ENCODE measurements around the gene MIER3.

MIER3 gene

DNA sequence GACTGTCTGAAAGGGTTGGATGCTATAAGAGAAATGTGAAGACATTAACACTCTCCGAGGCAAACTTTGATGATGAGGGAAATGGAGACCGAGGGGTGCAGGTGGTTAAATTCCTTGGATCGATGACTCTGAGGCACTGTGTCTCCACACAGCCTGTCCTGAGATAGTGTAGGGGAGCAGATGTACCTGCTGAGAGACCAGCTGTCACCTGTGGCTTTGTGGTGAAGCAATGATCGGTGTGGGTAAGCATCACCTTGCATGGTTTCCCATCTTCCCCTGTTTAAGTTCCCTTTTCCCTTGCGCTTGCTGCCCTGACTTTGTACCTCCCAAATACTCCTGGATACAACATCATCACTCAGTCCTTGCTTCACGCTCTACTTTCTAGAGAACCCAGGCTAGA, 9.8 kb upstream of the MIER3 start:
- DNase-seq (ENCODE audit: low spot score) = no peak

DNA sequence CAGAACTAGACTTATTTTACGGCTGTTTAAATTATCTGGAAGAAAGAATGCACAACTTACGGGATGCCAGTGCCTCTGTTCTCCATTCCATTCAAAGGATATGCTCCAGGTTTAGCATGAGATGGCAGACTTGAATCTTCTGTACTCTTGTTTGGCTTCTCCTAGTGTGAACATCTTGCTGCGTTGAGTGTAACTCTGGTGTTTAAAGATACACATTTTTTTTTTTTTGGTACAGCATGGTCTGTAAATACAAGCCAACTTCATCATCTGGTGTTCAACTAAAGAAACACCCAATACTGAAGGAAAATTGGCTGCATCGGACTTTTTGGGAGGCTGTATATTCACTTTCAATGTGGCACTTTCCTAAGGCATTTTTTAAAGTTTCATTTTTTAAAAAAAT, 7.4 kb upstream of the MIER3 start:
- no peak for DNase-seq (ENCODE audit: low spot score)

DNA sequence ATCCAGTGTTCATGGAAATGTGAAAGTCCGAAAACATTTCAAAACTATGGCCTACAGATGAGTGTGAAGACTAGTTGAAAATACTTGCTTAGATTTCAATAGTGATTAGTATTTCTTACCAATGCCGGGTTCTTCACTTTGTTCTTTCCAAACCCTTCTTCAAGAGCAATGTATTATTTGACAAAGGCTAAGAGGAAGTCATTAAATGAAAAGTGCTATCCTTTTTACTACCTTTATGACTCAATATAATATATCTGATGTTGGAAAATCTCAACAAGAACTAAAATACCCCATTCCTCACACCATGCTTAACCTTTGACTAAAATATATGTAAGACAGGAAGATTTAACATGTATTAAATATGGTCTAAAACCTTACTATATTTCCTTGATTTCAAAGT, 6.7 kb upstream of the MIER3 start:
- DNase-seq (ENCODE audit: low spot score) = no peak

DNA sequence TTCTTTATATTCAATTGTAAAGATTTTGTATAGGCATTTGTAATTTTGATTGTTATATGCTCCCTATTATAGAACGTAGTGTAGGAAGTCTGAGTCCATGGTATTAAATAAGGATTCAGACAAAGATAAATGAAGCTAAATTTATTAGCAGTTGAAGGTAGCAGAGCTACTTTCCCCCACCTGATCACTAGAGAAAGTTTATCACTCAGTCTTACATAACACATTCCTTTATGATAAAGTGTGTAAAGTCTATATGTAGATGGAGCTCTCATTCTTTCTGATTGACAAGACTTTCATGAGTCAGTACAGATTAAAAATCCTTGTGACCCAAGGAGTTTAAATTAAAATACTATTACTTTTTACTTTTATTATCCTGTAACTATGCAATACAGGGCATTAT, 2.3 kb upstream of the MIER3 start:
- no peak for DNase-seq (ENCODE audit: low spot score)

DNA sequence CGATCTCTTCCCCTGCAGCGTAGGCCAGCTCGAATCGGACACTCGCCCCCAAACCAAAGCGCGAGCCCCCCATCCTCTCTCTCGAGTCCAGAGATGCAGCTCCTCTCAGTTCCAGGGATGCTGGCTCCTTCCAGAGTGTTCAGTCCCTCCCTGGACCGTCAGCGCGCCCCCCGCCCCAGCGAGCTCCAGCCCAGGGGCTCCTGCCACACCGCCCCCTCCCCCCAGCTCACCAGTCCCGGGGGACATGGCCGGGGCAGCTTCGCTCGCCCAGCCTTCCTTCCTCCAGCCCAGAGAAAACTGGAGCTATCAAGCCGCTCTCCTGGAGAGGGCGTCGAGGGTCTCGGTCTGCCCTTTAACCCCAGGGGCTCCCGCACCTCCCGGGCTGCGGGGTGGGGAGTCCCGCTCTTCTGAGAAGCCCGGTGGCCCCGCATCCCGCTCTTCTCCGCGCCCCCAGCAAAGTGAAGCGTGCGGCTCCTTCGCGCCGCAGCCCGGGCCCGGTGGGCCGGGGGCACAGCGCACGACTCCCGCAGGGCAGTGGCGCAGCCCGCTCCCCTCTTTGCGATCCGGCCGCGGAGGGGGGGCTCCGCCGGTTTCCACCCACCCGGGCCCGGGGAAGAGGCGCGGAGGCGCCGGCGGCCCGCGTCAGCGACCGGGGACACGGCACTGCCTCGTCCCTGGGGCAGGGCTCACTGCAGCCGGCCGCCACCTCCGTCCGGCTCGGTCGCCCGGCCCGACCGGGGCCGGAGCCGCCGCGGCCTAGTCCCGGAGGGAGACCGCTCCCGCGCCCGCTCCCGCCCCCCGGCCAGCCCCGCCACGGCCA, 587 bp downstream of the MIER3 start:
- DNase-seq (ENCODE audit: low spot score) = peak; percentile 73

DNA sequence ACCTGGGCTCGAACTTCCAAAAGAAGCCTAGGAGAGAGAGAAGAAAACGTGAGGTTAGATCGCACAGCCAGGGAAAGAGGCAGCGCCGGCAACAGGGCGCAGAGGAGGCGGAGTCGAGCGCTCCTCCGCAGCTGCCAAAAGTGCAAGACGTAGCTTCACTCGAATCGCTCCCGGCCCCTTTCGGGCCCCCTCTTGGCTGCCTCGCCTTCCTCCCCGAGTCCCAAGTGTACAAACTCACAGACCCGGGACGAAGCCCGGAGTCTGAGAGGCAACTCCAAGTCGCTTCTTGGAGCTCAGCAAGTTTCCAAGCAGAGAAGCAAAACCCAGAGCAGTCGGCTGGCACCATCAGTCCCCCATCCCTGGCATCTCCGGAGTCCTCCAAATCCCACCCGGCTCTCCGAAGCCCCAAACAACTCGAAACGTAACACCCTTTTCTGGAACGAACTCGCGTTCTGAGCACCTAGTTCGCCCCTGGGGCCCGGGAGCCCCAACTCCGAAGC, 1.2 kb downstream of the MIER3 start:
- DNase-seq (ENCODE audit: low spot score) = peak; percentile 89

DNA sequence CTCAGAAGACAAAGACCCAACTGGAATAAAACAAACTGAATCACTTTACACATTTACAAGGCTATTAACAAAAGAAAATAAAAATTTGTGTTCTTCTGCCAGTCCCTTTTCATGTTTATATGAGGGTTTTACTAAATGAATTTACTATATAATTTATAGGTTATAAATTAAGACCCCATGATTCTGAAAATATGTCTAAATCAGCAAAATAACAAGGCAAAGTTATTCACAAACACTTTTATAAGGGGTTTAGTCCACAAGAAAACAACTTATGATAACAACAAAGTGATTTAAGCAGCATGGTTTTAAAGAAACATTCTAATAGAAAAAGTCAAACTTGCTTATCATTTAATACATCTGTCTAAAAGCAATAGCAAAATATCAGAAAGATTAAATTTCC, 4.9 kb downstream of the MIER3 start:
- DNase-seq (ENCODE audit: low spot score) = no peak

DNA sequence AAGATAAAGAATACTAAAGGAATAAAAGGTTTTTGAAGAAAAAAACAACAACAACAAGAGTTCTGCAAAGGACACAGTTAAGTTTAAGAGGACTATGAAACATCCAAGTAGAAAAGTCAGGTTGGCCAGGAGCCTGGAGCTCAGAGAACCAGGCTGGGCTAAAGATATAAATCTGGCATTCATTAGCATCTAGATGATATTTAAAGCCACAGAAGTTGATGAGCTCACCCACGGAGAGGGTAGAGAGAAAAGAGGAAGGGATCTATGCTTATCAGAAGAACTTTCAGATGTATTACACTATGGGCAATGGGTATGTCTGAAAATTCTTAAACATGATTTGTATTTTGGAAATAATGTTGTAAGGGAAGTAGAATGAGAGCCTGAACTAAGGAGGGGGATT, 9.9 kb downstream of the MIER3 start:
- peak; percentile 62 for DNase-seq (ENCODE audit: low spot score)

DNA sequence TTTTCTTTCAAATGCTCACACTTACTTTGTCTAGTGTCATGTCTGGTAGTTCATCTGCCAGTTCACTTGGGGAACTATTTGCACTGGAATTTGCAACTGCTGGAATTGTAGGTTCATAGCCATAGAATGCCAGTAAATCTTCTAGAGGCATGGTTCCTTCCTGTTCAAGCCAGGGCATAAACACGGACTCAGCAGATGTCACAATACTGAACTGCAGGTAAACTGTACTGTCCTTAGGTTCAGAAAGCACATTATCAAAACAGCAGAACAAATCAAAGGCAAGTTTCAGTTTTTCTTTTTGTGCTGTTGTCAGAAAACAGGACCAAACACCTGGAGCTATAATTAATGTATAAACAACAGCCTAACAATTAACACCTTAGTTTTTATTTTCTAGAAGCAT, 13.1 kb downstream of the MIER3 start:
- DNase-seq (ENCODE audit: low spot score) = no peak

DNA sequence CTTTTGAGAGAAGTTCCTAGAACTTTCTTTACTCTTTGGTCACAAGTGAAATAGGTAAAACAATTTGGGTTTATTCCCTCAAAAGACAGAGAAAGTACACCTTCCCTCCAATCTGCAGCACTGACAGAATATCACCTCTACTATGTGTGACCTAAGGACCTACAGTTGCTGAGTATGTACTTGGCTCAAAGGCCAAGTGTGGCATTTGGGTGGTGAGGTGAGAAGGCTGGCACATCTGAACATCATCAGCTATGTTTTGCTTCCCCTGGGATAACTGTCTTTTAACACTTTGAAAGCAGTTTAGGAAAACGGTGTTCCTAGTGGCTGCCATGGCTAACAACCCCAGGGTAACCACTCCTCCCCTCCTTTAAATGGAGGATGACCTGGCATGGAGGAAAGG, 17.6 kb downstream of the MIER3 start:
- no peak for DNase-seq (ENCODE audit: low spot score)

DNA sequence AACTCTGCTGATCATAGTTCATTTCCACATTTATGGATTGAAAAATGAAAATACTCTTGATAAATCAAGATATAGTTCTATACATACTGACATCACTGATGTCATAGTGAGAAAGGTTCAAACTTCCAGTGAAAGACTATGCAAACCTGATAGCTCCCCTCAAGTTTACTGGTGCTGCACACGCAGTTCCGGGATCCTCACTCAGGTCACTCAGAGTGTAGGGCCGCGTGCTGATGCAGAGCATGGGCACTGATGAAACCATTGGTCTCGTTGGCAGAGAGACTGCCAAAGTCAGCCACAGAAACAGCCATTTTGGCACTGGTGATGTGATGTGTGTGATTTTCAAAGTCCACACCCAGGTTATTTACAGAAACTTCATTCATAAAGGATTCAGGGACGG, 29.0 kb downstream of the MIER3 start:
- DNase-seq (ENCODE audit: low spot score) = no peak

DNA sequence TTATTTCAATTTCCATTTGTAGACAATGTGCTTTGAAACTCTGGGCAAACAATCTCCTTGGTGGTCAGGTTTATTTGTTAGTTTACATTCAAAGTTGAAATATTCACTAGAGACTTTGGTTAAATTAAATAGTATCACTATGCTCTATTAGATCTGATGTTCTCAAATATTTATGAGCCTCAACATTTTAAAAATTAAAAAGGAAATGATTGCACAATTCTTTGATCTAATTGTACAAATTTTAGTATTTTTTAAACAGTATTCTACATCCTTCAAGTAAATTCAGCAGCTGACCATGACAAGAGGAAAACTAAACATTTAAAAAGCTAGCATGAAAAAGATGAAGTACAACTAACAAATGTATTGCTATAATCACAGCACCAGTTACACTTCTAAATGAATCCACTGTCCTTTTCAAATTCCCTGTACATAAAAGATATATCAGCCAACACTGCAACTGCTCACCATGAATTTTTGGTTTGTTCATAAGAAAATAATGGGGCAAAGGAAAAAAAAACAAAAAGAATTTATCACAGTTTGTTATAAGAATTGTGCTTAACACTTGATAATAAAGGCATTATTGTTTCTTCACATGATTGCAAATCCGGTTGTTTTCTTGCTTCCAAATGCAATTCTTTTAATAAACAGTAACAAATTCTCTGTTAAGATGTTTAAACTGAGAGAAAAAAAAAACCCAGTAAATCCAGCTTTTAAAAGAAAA, 31.8 kb downstream of the MIER3 start:
- DNase-seq (ENCODE audit: low spot score) = no peak

DNA sequence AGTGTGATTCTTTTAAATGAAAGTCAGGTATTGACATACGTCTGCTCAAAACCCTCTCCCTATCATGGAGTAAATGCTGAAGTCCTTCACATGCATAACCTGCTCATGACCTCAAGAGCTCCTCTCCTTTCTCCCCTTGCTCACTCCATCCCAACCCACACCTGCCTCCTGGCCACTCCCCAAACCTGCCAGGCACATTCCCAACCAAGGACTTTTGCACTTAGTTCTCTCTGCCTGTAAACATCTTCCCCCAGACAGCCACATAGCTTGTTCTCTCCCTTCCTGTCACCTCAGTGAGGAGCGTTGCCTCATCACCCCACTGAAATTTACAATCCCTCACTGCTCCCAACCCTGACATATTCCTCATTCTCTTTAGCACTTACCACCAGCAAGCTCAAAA, 33.9 kb downstream of the MIER3 start:
- no peak for DNase-seq (ENCODE audit: low spot score)

DNA sequence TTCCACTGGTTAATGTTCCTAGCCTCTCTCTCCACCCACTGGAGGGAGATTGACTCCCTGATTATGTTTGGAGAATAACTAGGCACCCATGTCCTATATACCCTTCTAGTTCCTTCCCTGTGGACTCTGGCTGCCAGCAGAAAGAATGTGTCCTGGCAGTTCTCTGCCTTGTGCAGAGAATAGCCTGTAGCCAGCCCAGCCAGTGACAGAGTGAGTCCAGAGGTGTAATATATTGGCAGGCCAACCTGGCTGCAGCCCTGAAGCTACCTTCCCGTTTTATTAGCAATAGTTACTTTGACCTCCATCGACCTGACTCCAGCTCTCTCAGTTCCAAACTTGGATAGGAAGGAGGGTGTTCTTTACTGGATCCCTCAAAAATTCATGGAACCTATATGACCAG, 34.4 kb downstream of the MIER3 start:
- DNase-seq (ENCODE audit: low spot score) = no peak

DNA sequence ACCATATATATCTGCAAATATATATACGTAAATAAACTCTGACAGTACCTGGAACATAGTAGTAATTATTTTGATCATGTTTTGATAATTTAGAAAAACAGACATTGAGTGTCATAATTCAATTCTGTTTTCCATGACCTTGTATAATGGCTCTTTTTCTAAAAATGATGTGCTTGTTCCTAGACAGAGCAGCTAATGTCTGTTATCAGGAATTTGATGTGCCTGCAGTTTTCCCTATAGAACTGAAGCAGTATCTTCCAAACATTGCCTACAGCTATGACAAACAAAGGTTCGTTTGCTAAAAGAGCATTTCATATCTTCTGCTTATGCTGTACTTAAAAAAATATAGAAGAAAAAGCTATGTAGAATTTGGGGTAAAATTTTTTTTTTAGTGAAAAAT, 37.2 kb downstream of the MIER3 start:
- DNase-seq (ENCODE audit: low spot score) = no peak

DNA sequence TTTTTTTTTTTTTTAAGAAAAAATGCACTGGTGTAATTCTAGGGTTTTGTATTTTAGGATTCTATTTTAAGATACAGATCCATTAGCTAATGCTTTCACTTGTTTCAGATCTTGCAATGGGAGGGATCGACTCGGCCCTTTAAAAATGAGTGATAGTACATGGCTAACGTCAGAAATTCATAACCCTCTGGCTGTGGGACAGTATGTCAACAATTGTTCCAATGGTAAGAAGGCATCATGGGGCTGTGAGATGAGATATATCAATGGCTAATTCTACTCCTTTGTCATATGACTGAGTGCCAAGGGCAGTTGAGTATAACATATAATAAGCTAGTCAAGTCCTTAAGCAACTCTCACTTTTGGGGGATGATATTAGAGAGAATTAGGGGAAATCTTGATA, 38.2 kb downstream of the MIER3 start:
- DNase-seq (ENCODE audit: low spot score) = no peak

DNA sequence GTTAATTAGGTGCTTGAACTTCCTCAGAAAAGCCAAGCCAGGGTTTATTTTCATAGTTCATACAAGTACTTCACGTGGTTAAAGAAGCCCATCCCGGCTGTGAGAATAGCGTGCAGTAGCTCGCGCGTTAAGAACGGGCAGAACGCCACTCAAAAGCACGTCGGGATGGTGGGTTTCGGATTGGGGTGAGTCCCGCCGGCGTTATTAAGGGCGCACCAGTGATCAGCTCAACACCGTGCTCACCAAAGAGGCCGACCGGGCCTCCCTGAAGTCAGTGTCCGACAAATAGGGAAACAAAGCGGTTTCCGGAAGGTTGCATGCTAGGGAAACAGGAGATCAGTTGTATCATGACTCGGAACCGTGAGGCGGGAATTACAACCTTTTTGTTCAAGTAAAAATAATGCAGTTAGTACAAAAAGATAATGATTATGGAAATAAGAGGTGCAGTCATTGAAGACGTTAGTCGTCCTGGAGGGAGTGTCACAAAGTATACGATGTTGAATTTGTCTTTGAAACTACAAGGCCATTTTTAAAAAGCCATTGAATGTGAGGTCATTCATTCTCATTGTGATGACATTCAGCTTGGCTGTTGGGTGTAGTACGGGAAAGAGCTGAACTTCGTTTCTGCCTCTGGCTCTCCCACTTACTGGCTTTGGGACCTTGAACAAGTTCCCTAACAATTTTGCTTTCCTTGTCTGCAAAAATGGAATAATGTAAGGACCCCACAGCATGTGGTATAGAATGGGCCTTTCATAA, 41.5 kb downstream of the MIER3 start:
- peak; percentile 52 for DNase-seq (ENCODE audit: low spot score)

DNA sequence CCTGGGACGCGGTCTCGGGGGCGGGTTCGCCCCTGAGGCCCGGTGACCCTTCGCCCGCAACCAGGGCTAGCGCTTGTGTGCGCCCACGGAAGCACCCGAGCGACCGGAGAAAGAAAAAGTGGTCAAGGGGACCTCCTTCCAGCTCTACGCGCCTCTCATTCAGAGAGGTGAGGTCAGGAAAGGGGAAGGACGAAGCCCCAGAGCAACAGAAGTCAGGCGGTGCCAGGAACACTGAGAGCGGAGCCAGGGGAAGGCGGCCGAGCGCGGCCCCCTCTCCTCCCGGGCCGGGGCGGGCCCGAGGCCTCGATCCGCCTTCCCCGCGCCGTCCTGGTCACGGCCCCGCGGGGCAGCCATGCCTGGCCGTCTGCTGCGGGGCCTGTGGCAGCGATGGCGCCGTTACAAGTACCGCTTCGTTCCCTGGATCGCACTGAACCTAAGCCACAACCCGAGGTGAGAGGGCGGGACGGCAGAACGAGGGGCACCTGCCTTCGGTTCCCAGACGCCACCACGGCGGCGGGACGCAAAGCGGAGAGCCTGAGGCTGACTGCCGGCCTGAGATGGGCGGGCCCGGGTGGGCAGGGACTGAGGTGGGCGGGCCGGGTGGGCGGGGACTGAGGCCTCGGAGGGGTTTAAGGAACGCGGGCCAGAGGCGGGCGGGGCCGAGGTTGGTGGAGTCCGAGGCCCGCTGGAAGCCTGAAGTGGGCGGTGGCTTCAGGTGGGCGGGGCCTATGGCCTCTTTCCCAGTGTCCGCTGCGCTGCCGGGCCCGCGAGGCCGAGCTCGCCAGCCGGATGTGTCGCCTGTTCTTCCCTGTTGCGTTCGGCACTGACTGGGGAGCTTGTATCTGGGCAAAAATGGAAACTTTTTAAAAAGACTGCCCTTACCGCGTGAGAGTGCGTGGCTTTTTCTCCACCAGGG, 42.4 kb downstream of the MIER3 start, which contains the start of gene SETD9:
Gene SETD9 (plus strand): TSS at position 303 of the 916 bp plus-strand sequence. CDS start 50 bp downstream, at position 353.
- DNase-seq (ENCODE audit: low spot score) = peak; percentile 99

DNA sequence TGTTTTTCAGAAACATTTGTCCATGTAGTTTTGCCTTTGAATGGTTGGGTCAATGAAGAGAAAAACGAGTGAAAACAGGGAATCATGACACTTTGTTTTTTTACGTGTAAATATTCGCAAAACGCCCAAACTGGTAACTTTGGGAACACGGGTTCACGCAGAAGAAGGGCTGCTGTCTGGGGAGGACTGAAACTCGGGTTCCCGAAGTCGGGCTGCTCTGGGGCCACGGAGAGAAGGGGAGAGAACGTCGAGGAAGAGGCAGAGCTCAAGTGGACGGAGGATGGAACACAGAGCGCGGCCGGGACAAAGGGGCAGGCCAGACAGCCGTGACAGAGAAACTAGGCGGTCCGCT, 43.0 kb downstream of the MIER3 start:
- DNase-seq (ENCODE audit: low spot score) = peak; percentile 80

DNA sequence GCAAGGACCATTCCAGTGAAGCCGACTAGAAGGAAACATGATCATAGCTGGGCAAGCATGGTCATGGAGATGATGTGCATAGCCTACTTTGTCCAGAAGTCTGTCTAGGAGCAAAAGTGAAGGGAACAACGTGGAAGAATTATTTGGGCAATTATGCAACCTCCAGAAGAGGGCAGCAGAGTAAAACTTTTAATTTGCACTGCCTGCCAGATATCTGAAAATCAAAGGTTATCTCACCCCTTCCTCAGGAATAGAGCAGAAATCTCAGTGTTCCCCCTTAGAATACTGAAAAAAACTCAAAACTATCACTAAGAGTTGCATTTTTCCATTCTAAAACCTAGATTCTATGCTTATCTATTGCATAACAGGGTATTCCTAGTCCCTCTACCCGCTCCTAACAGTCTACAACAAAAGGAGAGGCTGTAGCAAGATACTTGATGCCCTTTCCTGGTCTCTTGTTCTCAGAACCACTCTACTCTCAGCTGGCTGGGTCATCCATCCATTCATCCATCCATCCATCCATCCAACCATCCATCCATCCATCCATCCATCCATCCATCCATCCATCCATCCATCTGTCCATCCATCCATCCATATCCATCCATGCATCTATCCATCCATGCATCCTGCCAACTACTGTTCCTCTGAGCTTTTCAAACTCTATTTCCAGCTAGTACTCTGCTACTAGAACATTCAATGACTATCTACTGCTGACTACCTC, 50.9 kb downstream of the MIER3 start:
- DNase-seq (ENCODE audit: low spot score) = peak; percentile 57

DNA sequence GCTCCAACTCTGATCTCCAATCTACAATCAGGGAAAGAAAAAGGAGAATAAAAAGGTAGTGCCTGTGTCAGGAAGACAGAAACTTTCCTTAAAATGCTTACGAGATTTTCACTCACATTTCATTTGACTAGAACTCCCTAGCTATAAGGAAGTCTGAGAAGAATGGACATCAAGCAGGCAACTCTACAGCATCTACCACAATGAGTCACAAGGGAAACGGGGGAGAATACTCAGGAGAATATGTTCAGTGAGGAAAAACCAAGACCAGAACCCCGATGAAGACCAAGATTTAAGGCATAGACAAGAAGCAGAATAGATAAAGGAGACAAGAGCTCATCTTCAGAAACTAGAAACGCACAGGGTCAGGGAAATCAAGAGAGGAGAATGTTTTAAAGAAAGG, 51.5 kb downstream of the MIER3 start:
- DNase-seq (ENCODE audit: low spot score) = peak; percentile 30
